ENCODE results near the gene MAPK4. TPM values are rescaled to one million over a fixed set of nuclear protein-coding genes. Genes with fewer than 3 reads are reported as not detected.

MAPK4 gene
- total RNA-seq, 4 donors from 2014 or later, result 0.26 to 2.8 (median 0.77) TPM

DNA sequence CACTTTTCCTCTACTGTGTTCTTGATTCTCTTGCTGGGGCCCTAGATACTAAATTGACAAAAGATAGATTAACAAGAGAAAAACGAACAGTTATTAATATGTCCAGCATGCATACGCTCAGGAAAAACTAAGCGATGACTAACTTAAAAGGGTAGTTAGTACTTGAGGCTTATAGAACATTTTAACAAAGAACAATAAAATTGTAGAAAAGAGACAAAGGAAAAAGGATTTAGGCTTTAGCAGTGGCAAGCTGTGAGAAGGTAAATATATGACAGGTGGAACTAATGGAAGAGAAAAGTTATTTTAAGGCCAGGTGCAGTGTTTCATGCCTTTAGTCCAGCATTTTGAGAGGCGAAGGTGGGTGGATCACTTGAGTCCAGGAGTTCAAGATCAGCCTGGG, 184.4 kb downstream of the MAPK4 start:
- TF ChIP-seq, protein P1, sequence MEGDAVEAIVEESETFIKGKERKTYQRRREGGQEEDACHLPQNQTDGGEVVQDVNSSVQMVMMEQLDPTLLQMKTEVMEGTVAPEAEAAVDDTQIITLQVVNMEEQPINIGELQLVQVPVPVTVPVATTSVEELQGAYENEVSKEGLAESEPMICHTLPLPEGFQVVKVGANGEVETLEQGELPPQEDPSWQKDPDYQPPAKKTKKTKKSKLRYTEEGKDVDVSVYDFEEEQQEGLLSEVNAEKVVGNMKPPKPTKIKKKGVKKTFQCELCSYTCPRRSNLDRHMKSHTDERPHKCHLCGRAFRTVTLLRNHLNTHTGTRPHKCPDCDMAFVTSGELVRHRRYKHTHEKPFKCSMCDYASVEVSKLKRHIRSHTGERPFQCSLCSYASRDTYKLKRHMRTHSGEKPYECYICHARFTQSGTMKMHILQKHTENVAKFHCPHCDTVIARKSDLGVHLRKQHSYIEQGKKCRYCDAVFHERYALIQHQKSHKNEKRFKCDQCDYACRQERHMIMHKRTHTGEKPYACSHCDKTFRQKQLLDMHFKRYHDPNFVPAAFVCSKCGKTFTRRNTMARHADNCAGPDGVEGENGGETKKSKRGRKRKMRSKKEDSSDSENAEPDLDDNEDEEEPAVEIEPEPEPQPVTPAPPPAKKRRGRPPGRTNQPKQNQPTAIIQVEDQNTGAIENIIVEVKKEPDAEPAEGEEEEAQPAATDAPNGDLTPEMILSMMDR (IDR thresholded peaks at IDR 0.05), result no peak
- no peak for TF ChIP-seq POLR2A (IDR thresholded peaks at IDR 0.05)
- Histone ChIP-seq H3K4me1 (no peaks in the 10 kb centered on the region), H3K9me3 (no peaks in the 10 kb centered on the region), H3K27me3 (no peaks in the 10 kb centered on the region), H3K4me3 (no peak overlapping the region), H3K36me3 (no peaks in the 10 kb centered on the region), H3K27ac (no peak overlapping the region)
- DNase-seq, result no peak
- intact Hi-C loops (cut with DNase I; ENCODE audit: low total_unique reads), result no loop called here

DNA sequence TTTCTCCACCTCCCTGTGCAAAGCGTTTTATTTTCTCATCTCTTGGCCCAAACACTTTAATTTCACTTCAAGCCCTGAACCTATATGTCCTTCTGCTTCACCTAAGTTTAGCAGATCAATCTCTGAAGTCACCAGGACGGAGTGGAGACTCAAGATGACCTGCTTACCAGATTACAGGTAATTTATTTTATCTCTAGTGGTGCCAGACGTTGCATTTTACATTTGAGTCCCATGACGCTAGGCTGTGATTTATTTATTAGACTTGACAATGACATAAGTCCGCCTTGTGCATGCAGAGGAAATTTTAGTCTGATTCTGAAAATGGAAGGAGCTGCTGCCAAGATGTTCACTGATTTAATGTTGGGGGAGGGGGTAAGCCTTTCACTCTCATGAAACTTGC, 186.1 kb downstream of the MAPK4 start:
- intact Hi-C loops (cut with DNase I; ENCODE audit: low total_unique reads), result no loop called here
- Histone ChIP-seq H3K4me3 (no peak overlapping the region), H3K4me1 (no peaks in the 10 kb centered on the region), H3K9me3 (no peaks in the 10 kb centered on the region), H3K27me3 (no peaks in the 10 kb centered on the region), H3K36me3 (no peaks in the 10 kb centered on the region), H3K27ac (no peak overlapping the region)
- TF ChIP-seq, protein P1 (IDR thresholded peaks at IDR 0.05), result no peak
- TF ChIP-seq POLR2A (IDR thresholded peaks at IDR 0.05), result no peak
- no peak for DNase-seq

DNA sequence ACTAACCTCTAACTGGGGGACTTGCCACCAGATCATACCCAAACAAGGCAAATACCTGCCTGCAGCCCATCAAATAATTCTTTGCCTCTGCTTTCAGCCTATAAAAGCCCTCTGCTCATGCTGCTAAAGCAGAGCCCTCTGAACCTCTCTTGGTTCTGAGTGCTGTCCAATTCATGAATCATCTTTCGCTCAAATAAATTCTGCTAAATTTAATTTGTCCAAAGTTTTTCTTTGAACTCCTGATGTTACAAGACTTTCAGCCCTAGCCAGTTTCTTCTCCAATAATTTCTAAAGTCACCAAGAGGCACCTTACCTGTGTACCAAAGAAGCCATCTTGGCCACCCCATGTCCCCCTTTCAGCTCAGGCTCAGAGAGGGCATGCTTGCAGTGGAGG, 188.0 kb downstream of the MAPK4 start:
- TF ChIP-seq, protein P1 (IDR thresholded peaks at IDR 0.05), result no peak
- TF ChIP-seq POLR2A (IDR thresholded peaks at IDR 0.05), result no peak
- DNase-seq, result no peak
- H3K27ac ChIP-seq, result no peak overlapping the region
- intact Hi-C loops (cut with DNase I; ENCODE audit: low total_unique reads), result no loop called here
- H3K36me3 ChIP-seq, result no peaks in the 10 kb centered on the region
- no peak overlapping the region for H3K4me3 ChIP-seq
- H3K4me1 ChIP-seq, result no peaks in the 10 kb centered on the region
- H3K27me3 ChIP-seq, result no peaks in the 10 kb centered on the region
- H3K9me3 ChIP-seq, result no peaks in the 10 kb centered on the region

DNA sequence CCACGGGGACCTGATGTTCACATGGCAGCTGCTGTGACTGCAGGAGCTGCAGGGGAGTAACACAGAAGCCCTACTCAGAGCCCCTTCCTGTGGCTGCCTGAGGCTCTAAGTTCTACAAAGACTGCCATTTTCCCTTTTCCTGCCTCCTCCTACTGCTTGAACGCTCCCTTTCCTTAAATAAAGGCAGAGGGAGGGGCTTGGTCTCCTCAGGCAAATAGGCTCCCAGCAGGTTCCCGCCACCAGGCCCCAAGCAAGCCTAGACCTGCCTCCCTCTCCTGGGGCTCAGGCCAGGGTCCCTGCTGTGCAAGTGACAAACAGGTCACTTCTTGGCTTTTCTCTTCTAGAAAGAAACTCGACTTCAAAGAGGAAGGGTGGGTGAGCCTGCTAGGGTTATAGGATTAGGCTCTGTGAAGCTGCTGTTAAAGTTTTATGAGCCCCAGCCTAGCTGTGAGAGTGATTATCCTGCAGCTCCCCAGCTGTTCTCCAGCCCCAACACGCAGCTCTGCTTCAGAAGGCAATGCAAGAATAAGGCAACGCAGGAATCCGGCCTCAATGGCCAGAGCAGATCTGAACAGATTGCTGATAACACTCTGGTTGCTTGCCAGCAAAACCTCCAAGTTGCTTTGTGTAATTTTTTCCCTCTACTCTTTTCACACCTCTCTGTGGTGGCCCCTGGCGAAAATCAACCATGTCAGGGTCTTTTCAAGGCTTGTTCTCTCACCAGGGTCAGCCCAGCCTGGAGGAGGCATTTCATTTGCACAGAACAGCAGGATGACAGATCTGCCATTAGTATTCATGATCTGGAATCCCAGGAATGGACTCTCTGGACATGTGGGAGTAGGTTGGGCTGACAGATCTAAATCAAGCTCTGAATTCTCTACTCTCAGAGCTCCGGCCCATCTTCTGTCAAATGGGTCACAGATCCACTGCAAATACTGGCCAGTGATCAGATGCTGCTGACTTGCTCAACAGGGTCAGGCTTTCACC, 188.6 kb downstream of the MAPK4 start:
- DNase-seq, result no peak
- TF ChIP-seq, protein P1 (IDR thresholded peaks at IDR 0.05), result no peak
- no peak for TF ChIP-seq POLR2A (IDR thresholded peaks at IDR 0.05)
- no peak overlapping the region for H3K4me3 ChIP-seq
- H3K4me1 ChIP-seq, result no peaks in the 10 kb centered on the region
- H3K9me3 ChIP-seq, result no peaks in the 10 kb centered on the region
- H3K27me3 ChIP-seq, result no peaks in the 10 kb centered on the region
- H3K27ac ChIP-seq, result no peak overlapping the region
- H3K36me3 ChIP-seq, result no peaks in the 10 kb centered on the region
- intact Hi-C loops (cut with DNase I; ENCODE audit: low total_unique reads), result no loop called here

DNA sequence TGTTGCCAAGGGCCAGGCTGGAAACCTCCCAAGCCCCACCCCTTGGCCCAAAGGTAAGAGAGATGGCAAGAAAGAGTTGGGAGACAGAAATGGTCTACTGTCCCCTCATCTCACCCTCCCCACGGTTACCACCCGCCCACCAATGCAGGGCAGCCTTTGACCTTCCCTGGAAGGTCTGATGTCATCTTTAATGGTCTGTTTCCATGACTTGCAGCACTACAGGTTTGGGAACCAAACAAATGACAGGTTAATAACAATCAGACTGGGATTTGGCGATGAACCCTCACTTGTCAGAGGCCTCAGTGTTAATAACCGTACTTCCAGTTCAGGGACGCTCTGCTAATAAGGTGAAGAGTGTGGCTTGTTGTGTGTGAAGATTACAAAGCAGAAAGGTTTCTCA, 189.5 kb downstream of the MAPK4 start:
- TF ChIP-seq POLR2A (IDR thresholded peaks at IDR 0.05), result no peak
- TF ChIP-seq, protein P1 (IDR thresholded peaks at IDR 0.05), result no peak

More for the DNA sequence above, 189.5 kb downstream of the MAPK4 start:
- intact Hi-C loops (cut with DNase I; ENCODE audit: low total_unique reads), result no loop called here
- no peak overlapping the region for H3K4me3 ChIP-seq
- DNase-seq, result no peak
- H3K27ac ChIP-seq, result no peak overlapping the region
- H3K27me3 ChIP-seq, result no peaks in the 10 kb centered on the region
- H3K9me3 ChIP-seq, result no peaks in the 10 kb centered on the region
- H3K4me1 ChIP-seq, result no peaks in the 10 kb centered on the region
- H3K36me3 ChIP-seq, result no peaks in the 10 kb centered on the region

All from uterus (tissue), 4 donors.